Esophagus squamous epithelium (tissue), 5 donors: ENCODE results near the gene NFS1. TPM values are rescaled to one million over a fixed set of nuclear protein-coding genes. Genes with fewer than 3 reads are reported as not detected.
"Not testable (repeated sequence)": the region's sequence is repeated elsewhere in the genome, so short reads cannot be mapped to it uniquely, and the experiment has no call there.

Source experiments
- DNase-seq: peaks from one replicate; lab custom pipeline; 2025; lab: John Stamatoyannopoulos, UW
- H3K27ac ChIP-seq, 4 donors: fragments of 200-600 bp; sonication (generic); one replicate each; pipeline ENCODE4 v1.5.1; 2016 to 2019; ENCODE audit warnings: mild to moderate bottlenecking in 1 of 4
- H3K27me3 ChIP-seq, 4 donors: fragments of 200-600 bp; sonication (generic); 1 replicate in 3 of 4; 2 replicates in 1 of 4; pipeline versions ENCODE4 v1.5.1 to v1.6.0; 2017 to 2021; ENCODE audit warnings: antibody characterized with exemption in 1 of 4
- H3K36me3 ChIP-seq, 3 donors: fragments of 200-600 bp; sonication (generic); one replicate each; pipeline ENCODE4 v1.5.1; 2016 to 2019
- H3K4me1 ChIP-seq, 3 donors: fragments of 200-600 bp; sonication (generic); one replicate each; pipeline ENCODE4 v1.5.1; 2017 to 2019
- H3K4me3 ChIP-seq, 4 donors: fragments of 200-600 bp; sonication (generic); 1 replicate in 3 of 4; 2 replicates in 1 of 4; pipeline ENCODE4 v1.5.1; 2016 to 2019; ENCODE audit warnings: mild to moderate bottlenecking in 2 of 4, moderate library complexity in 1 of 4
- H3K9me3 ChIP-seq, 3 donors: fragments of 200-600 bp; sonication (generic); one replicate each; pipeline ENCODE4 v1.5.1; 2016 to 2019
- CTCF ChIP-seq, 6 experiments: fragments of 450-650 bp in 4 of 6; fragments of 200-600 bp in 2 of 6; sonication (generic) in 2 of 6; IDR thresholded peaks; one replicate each; pipeline ENCODE4 v1.5.1; 2016 to 2019; ENCODE audit warnings: antibody characterized with exemption in 6 of 6, mild to moderate bottlenecking in 4 of 6, moderate library complexity in 4 of 6
- POLR2A ChIP-seq, 4 donors: fragments of 450-650 bp; IDR thresholded peaks; one replicate each; pipeline ENCODE4 v1.6.1; 2017; ENCODE audit warnings: antibody characterized with exemption in 4 of 4, mild to moderate bottlenecking in 4 of 4, moderate library complexity in 3 of 4
- WGBS, 2 donors: methylation state at CpG; one replicate each; pipeline ENCODE4 v1.1.5; 2018; 5-methylcytosine and 5-hydroxymethylcytosine counted together
- intact Hi-C: fragments of 100-400 bp; cut with DNase I; formaldehyde crosslinking; loops from one replicate; pipeline ENCODE4 v1.15.0; 2022
- total RNA-seq, 4 donors: library from RNA; depleted of rRNA; stranded (reverse); fragments of >200 nt; gene quantifications; one replicate each; pipeline ENCODE4 v1.1.0, GENCODE V29; 2016
- donor health status: DM: yes; HTN: yes; CAD: no.

Gene NFS1
- total RNA-seq, 4 donors from 2014 or later: 16.4 to 39.9 (median 24.2) TPM

DNA sequence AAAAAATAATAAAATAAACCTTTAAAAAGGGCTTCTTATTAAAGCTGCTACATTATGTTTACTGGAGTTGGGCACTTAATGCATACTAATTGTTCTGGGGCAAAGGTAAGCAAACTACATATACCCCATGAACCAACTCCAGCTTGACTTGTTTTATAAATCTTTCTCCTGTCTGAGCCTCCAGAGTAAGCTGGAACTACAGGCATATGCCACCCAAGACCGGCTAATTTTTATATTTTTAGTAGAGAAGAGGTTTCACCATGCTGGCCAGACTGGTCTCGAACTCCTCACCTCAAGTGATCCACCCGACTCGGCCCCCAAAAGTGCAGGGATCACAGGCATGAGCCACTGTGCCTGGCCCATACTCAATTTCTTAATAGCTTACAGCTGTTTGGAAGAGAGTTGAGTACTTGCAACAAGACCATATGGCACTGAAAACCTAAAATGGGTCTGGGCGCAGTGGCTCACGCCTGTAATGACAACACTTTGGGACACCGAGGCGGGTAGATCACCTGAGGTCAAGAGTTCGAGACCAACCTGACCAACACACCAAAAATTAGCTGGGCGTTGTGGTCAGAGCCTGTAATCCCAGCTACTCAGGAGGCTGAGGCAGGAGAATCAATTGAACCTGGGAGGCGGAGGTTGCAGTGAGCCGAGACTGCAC is 20.0 kb upstream of the NFS1 start:
- intact Hi-C loops: no loop called here
- 87 to 88% methylated on average over 9 to 10 of the region's 12 CpGs for WGBS, 2 donors
- no peak for DNase-seq
- no peak for TF ChIP-seq POLR2A (IDR thresholded peaks at IDR 0.05)
- Histone ChIP-seq H3K9me3 (no peaks in the 10 kb centered on the region), H3K27ac (peak overlapping the region in 1 of 4 donors; percentile 10), H3K36me3 (peaks cover 54 to 100% (median 82%) of the 10 kb centered on the region in 3 donors), H3K27me3 (no peaks in the 10 kb centered on the region), H3K4me3 (no peak overlapping the region), H3K4me1 (peaks cover 0 to 29% (median 0%) of the 10 kb centered on the region in 3 donors)

GRCh38 chr20:35718321-35718720 is 19.2 kb upstream of the NFS1 start:
- H3K27ac ChIP-seq, H3K9me3 ChIP-seq, H3K4me3 ChIP-seq, DNase-seq, H3K27me3 ChIP-seq, intact Hi-C loops: not testable (repeated sequence)
- Histone ChIP-seq H3K36me3 (peaks cover 48 to 100% (median 80%) of the 10 kb centered on the region in 3 donors), H3K4me1 (peaks cover 0 to 24% (median 0%) of the 10 kb centered on the region in 3 donors)
- 65 to 80% methylated on average over 5 to 8 of the region's 8 CpGs for WGBS, 2 donors

DNA sequence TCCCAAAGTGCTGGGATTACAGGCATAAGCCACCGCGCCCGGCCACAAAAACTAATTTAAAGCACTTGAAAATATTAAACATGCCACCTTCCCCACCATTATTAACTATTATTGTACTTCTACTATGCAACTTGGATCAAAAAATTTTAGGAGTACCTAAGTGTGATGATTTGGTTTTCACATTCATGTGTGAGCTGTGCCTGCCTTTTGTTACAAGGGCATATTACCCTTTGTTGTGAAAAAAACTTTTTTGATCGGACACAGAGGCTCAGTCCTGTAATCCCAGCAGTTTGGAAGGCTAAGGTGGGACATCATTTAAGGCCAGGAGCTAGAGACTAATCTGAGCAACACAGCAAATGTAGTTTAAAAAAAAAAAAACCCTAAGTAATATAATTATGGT is 17.2 kb upstream of the NFS1 start:
- Histone ChIP-seq H3K9me3 (no peaks in the 10 kb centered on the region), H3K4me3 (no peak overlapping the region)

DNA sequence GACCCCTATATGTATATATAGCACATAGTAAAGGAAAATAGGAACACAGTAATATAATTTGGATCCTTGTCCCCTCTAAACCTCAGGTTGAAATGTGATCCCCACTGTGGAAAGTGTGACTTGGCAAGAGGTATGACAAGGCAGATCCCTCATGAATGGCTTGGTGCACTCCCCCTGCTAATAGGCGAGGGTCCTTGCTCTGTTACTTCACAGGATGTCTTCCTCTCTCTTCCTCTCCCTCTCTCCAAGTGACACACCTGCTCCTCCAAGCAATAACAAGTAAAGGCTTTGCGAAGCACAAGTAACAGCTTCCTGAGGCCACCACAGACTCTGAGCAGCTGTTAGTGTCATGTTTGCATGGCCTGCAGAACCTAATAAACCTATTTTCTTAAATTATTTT is 16.5 kb upstream of the NFS1 start:
- TF ChIP-seq POLR2A (IDR thresholded peaks at IDR 0.05): no peak
- no peak for TF ChIP-seq CTCF (IDR thresholded peaks at IDR 0.05)
- intact Hi-C loops: no loop called here

More for the DNA sequence above, 17.2 kb upstream of the NFS1 start:
- intact Hi-C loops: no loop called here
- no peak for DNase-seq
- H3K4me1 ChIP-seq: peaks cover 0 to 27% (median 0%) of the 10 kb centered on the region in 3 donors
- H3K27me3 ChIP-seq: no peaks in the 10 kb centered on the region
- no peak for TF ChIP-seq POLR2A (IDR thresholded peaks at IDR 0.05)
- TF ChIP-seq CTCF (IDR thresholded peaks at IDR 0.05): no peak
- H3K27ac ChIP-seq: no peak overlapping the region
- WGBS, 2 donors: 92 to 93% methylated on average over 1 to 4 of the region's 4 CpGs
- peaks cover 51 to 100% (median 72%) of the 10 kb centered on the region in 3 donors for H3K36me3 ChIP-seq

DNA sequence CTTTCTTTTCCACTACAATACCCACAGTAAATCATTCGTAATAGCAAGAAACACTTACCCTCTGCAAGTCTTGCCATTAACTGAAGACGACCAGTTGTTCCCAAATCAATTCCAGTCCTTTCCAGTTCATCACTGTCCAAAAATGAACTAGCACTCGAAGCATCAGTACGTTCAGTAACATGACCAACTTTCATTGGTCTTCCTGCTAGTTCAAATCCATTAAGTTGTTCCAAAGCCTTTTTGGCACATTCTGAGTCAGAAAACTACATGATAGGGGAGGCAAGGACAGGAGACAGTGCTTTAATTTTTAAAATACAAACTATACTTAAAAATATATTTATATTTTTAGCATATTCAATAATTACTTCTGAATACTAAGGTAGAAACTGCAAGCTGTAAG is 15.0 kb upstream of the NFS1 start:
- DNase-seq: no peak
- TF ChIP-seq POLR2A (IDR thresholded peaks at IDR 0.05) (no peak), CTCF (IDR thresholded peaks at IDR 0.05) (no peak)
- no peak overlapping the region for H3K27ac ChIP-seq
- H3K9me3 ChIP-seq: no peaks in the 10 kb centered on the region
- H3K4me1 ChIP-seq: peaks cover 0 to 39% (median 6%) of the 10 kb centered on the region in 3 donors
- 70 to 72% methylated on average over 4 of the region's 4 CpGs for WGBS, 2 donors
- H3K27me3 ChIP-seq: no peaks in the 10 kb centered on the region
- intact Hi-C loops: no loop called here
- peaks cover 33 to 100% (median 58%) of the 10 kb centered on the region in 3 donors for H3K36me3 ChIP-seq
- H3K4me3 ChIP-seq: no peak overlapping the region

More for the DNA sequence above, 16.5 kb upstream of the NFS1 start:
- DNase-seq: no peak
- Histone ChIP-seq H3K27ac (no peak overlapping the region), H3K9me3 (no peaks in the 10 kb centered on the region), H3K4me1 (peaks cover 0 to 34% (median 4%) of the 10 kb centered on the region in 3 donors), H3K4me3 (no peak overlapping the region), H3K27me3 (no peaks in the 10 kb centered on the region), H3K36me3 (peaks cover 45 to 100% (median 65%) of the 10 kb centered on the region in 3 donors)
- 91 to 93% methylated on average over 2 of the region's 2 CpGs for WGBS, 2 donors

GRCh38 chr20:35713120-35713519 is 14.0 kb upstream of the NFS1 start:
- Histone ChIP-seq H3K4me1 (peaks cover 0 to 42% (median 6%) of the 10 kb centered on the region in 3 donors), H3K36me3 (peaks cover 23 to 100% (median 50%) of the 10 kb centered on the region in 3 donors)
- DNase-seq, H3K27ac ChIP-seq, intact Hi-C loops, H3K27me3 ChIP-seq, H3K4me3 ChIP-seq, H3K9me3 ChIP-seq: not testable (repeated sequence)
- WGBS, 2 donors: 79 to 86% methylated on average over 7 of the region's 9 CpGs
